HG03457 (cell line): ENCODE measurements around the gene STARD4.

Experiments
- ATAC-seq: cut with Tn5 transposase; IDR thresholded peaks from one replicate; pipeline ENCODE4 v1.9.1; 2021; ENCODE audit warnings: moderate number of reproducible peaks; ENCODE audit not compliant: unreplicated experiment

The STARD4 gene

GRCh38 chr5:111478266-111478665, 34.1 kb downstream of the STARD4 start:
- no peak for ATAC-seq

- ATAC-seq: peak; percentile 74
Measured at GRCh38 chr5:111472579-111472978, 39.8 kb downstream of the STARD4 start.

- peak; percentile 22 for ATAC-seq
Measured at GRCh38 chr5:111472096-111472495, 40.2 kb downstream of the STARD4 start.

GRCh38 chr5:111469903-111470302, 42.4 kb downstream of the STARD4 start:
- no peak for ATAC-seq

GRCh38 chr5:111469293-111469896, 42.9 kb downstream of the STARD4 start:
- ATAC-seq: no peak

- no peak for ATAC-seq
Measured at GRCh38 chr5:111463311-111463710, 49.0 kb downstream of the STARD4 start.

- no peak for ATAC-seq
Measured at GRCh38 chr5:111461934-111462333, 50.4 kb downstream of the STARD4 start.

GRCh38 chr5:111461255-111461671, 51.1 kb downstream of the STARD4 start:
- no peak for ATAC-seq

- no peak for ATAC-seq
Measured at GRCh38 chr5:111454776-111455175, 57.6 kb downstream of the STARD4 start.

- no peak for ATAC-seq
Measured at GRCh38 chr5:111454198-111454622, 58.1 kb downstream of the STARD4 start.

- no peak for ATAC-seq
Measured at GRCh38 chr5:111453747-111454146, 58.6 kb downstream of the STARD4 start.

GRCh38 chr5:111453295-111453694, 59.0 kb downstream of the STARD4 start:
- ATAC-seq: no peak

- ATAC-seq: no peak
Measured at GRCh38 chr5:111447822-111448221, 64.5 kb downstream of the STARD4 start.

- ATAC-seq: no peak
Measured at GRCh38 chr5:111447099-111447498, 65.2 kb downstream of the STARD4 start.
